Measurements from ENCODE around the gene ALMS1. TPM values are rescaled to one million over a fixed set of nuclear protein-coding genes. Genes with fewer than 3 reads are reported as not detected.
A peak's percentile ranks its signal among the peaks of the same experiment; 100 is the strongest.

The ALMS1 gene
- total and polyA plus RNA-seq, 9 of the 15 experiments (the other 6 are each of a cell fraction or from before 2014, with no cell fraction given): 1.4 to 26.3 (median 13.6) TPM

DNA sequence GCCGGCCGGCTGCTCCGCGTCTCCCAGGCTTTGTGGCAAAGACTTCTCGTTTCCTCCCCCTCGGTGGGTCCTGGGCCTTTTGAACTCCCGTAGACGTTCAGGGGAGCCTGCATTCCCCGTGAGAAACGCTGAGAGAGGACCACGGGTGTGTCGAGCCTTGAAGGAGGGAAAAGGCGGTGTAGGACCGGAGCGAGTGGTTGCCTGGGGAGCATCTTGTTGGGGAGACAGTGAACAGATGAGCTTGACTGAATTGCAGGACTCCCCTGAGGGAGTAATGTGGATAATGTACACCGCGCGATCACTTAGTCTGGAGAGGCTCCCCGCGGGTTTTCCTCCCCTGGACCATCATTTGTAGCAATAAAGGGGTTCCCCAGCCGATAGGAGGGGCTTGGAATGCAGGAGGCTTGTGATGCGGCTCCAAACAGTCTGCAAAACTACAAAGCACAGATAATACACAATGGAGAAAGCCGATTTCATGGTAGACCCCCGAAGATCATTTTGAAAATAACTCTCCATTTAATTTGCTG lies 769 bp downstream of the ALMS1 start (continued):
- TF ChIP-seq, protein P1, sequence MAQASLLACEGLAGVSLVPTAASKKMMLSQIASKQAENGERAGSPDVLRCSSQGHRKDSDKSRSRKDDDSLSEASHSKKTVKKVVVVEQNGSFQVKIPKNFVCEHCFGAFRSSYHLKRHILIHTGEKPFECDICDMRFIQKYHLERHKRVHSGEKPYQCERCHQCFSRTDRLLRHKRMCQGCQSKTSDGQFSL (CRISPR knock-in tag; IDR thresholded peaks at IDR 0.05): no peak
- TF ChIP-seq, protein P1 (tag; IDR thresholded peaks at IDR 0.05): no peak
- peak; percentile 34; the same call in 1 of the 2 replicates for TF ChIP-seq RFX1 (IDR thresholded peaks at IDR 0.05)
- no peak for TF ChIP-seq ZBTB17 (CRISPR knock-in tag; IDR thresholded peaks at IDR 0.05)
- no peak for TF ChIP-seq CEBPB (tag; IDR thresholded peaks at IDR 0.05)
- TF ChIP-seq SMAD4 (CRISPR knock-in tag; conservative IDR thresholded peaks at IDR 0.05): 0 out of 2 replicates have a peak, but pooled peaks have one; percentile 31
- TF ChIP-seq POLR2AphosphoS5 (IDR thresholded peaks at IDR 0.05; ENCODE audit: control insufficient read depth, insufficient read depth, low read depth, low read length): 0 out of 2 replicates have a peak, but pooled peaks have one; percentile 4
- no peak for TF ChIP-seq CREM (IDR thresholded peaks at IDR 0.05; ENCODE audit: low read depth)
- TF ChIP-seq SUPT5H (IDR thresholded peaks at IDR 0.05): peak; percentile 70; the same call in 1 of the 2 replicates
- TF ChIP-seq, protein P2, sequence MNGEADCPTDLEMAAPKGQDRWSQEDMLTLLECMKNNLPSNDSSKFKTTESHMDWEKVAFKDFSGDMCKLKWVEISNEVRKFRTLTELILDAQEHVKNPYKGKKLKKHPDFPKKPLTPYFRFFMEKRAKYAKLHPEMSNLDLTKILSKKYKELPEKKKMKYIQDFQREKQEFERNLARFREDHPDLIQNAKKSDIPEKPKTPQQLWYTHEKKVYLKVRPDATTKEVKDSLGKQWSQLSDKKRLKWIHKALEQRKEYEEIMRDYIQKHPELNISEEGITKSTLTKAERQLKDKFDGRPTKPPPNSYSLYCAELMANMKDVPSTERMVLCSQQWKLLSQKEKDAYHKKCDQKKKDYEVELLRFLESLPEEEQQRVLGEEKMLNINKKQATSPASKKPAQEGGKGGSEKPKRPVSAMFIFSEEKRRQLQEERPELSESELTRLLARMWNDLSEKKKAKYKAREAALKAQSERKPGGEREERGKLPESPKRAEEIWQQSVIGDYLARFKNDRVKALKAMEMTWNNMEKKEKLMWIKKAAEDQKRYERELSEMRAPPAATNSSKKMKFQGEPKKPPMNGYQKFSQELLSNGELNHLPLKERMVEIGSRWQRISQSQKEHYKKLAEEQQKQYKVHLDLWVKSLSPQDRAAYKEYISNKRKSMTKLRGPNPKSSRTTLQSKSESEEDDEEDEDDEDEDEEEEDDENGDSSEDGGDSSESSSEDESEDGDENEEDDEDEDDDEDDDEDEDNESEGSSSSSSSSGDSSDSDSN (IDR thresholded peaks at IDR 0.05; ENCODE audit: borderline replicate concordance in 1 of 2, low read depth in 2 of 2, low read length in 2 of 2): peak in 1 of 2 experiments; percentile 20; a peak in 1 of 4 replicates
- TF ChIP-seq ATF1 (CRISPR knock-in tag; IDR thresholded peaks at IDR 0.05): no peak
- peak; percentile 8; the same call in 1 of the 2 replicates for TF ChIP-seq ATF1 (tag; IDR thresholded peaks at IDR 0.05)
- no peak for TF ChIP-seq ZNF431 (CRISPR knock-in tag; IDR thresholded peaks at IDR 0.05)
- 0 out of 2 replicates have a peak, but pooled peaks have one; percentile 0 for TF ChIP-seq NFRKB (IDR thresholded peaks at IDR 0.05; ENCODE audit: low read depth)
- TF ChIP-seq PML (IDR thresholded peaks at IDR 0.05; ENCODE audit: low read length): peak; percentile 28; the same call in 1 of the 2 replicates
- 0 out of 2 replicates have a peak, but pooled peaks have one; percentile 2 for TF ChIP-seq BCOR (IDR thresholded peaks at IDR 0.05)
- TF ChIP-seq PHF8 (IDR thresholded peaks at IDR 0.05; ENCODE audit: borderline replicate concordance, low read length): peak; percentile 55; the same call in 1 of the 2 replicates
- TF ChIP-seq, protein P3, sequence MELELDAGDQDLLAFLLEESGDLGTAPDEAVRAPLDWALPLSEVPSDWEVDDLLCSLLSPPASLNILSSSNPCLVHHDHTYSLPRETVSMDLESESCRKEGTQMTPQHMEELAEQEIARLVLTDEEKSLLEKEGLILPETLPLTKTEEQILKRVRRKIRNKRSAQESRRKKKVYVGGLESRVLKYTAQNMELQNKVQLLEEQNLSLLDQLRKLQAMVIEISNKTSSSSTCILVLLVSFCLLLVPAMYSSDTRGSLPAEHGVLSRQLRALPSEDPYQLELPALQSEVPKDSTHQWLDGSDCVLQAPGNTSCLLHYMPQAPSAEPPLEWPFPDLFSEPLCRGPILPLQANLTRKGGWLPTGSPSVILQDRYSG (tag; conservative IDR thresholded peaks at IDR 0.05; ENCODE audit: low read depth): no peak

Data from K562 (cell line).